COLO668 (cell line): ENCODE measurements around the gene RTP5.
"Not testable (repeated sequence)": the region's sequence is repeated elsewhere in the genome, so short reads cannot be mapped to it uniquely, and the experiment has no call there.

Experiments used
- DNase-seq: peaks from one replicate; lab custom pipeline; 2025; ENCODE audit not compliant: unreplicated experiment; lab: John Stamatoyannopoulos, UW

RTP5 gene

DNA sequence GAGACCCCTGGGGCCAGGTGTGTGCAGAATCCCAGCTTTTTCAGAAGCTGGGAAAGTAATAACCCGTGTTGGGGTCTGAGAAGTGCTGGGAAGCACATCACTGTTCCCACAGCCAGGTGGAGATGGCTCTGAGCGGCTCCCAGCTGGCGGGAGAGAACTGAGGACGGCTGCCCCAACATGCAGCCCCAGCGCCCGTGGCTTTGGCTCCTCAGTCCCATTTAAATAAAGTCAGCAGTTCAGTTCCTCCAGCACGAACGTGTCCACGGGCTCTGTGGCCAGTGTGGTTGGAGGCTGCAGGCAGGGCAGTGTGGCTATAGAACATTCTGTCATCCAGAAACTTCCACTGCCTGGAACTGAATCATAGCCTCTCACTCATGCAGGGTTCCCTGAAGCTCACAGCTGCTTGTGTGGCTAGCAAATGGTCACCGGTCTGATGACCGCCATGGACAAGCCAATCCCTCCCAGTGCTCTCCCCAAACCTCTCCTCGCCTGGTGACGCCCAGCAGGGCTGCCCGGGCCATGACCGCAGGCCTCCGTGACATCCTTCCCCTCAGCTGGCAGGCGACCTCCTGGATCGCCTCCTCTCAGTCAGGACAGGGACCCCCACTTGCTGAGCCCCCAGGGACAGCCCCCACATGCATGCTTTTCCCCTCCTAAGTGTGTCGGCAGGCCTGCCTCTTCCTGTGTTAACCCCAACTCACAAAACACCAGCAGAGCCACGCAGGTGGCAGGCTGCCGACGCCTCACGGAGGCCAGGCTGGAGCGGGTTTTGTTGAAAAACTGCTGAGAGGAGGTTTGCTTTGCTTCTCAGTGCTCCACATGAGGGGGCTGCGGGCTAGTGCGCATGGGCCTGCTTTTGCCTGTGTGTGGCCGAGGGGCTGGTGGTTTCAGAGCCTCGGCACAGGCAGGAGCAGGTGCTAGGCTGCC is 1.3 kb downstream of the RTP5 start:
- DNase-seq = no peak

DNA sequence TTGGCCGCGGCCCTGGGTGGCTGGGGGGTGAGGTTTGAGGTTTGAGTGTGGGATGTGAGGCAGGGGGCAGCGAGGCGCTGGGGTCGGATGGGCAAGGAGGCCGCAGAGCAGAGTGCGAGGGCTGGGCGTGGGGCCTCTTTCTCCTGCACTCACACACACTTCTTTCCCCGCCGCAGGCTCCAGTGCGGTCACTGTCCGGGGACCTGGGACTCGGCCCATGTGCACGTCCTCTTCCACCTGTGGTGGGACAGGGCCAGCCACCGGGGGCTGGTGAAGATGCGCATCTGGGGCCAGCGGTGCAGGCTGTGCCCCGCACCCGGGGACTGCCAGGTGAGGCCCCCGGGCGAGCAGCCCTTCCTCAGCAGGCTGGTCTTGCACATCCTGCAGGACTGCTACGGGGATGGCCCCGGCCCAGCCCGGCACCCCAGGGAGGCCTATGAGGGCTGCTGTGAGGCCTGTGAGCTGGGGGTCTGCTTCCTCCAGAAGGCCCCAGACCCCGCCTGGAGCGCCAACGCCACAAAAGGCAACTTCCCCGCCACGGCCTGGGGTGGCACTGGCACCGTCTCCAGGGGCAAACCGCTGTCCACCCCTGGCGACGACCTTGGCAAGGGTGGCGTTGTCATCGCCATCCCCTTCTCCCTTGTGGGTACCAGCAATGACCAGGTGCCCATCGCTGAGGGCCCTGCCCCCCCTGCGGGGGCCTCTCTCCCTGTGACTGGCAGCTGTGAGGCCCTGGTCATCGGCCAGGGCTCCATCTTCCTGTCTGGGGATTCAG is 2.2 kb downstream of the RTP5 start:
- no peak for DNase-seq

DNA sequence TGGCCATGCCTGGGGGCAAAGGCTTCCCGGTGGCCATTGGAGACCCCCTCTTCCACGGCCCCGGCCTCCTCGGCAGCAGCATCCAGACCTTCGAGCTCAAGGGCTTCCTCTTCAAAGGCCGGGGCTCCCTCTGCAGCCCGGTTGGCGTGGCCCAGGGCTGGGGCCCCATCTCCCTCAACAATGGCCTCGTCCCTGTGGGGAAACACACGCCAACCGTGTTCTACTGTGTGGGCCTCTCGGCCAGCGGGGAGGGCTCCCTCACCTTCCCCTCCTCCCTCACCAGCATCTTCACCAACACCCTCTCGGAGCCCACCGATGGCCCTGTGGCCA is 2.7 kb downstream of the RTP5 start:
- no peak for DNase-seq

DNA sequence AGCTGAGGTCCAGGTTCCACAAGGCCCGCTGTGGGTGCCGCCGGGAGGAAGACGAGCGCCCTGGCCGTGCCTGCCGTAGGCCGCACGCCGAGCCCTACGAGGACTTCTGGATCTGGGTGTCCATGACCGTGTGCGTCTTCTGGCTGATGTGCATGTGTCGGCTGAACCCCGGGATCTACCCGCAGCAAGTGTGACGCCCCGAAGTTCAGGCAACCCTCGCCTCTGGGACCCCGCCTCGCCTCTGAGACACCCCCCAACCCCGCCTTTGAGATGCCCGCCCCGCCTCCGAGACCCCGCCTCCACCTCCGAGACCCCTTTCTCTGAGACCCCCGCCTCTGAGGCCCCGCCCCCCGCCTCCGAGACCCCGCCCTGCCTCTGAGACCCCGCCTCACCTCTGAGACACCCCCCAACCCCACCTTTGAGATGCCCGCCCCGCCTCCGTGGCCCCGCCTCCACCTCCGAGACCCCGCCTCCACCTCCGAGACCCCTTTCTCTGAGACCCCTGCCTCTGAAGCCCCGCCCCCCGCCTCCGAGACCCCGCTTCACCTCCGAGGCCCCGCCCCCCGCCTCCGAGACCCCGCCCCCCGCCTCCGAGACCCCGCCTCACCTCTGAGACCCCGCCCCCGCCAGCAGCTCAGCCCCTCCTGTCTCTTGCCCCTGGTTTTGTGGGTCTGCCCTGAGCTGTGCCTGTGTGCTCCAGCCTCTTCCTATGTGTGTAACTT is 3.7 kb downstream of the RTP5 start:
- no peak for DNase-seq

DNA sequence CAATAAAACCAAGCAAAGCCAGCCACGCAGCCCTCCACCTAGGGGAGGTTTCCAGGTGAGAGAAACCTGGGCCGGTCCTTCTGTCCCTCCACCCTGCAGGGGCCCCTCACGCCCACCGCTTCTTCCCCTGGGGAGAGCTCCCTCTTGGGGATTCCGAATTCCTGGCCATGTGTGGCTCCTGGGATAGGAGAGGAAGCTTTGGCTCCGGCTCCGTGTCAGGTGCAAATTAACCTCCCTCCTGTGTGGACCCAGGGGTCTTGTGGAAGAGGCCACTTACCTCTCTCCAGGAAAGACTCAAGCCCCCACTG is 4.2 kb downstream of the RTP5 start:
- DNase-seq = no peak

DNA sequence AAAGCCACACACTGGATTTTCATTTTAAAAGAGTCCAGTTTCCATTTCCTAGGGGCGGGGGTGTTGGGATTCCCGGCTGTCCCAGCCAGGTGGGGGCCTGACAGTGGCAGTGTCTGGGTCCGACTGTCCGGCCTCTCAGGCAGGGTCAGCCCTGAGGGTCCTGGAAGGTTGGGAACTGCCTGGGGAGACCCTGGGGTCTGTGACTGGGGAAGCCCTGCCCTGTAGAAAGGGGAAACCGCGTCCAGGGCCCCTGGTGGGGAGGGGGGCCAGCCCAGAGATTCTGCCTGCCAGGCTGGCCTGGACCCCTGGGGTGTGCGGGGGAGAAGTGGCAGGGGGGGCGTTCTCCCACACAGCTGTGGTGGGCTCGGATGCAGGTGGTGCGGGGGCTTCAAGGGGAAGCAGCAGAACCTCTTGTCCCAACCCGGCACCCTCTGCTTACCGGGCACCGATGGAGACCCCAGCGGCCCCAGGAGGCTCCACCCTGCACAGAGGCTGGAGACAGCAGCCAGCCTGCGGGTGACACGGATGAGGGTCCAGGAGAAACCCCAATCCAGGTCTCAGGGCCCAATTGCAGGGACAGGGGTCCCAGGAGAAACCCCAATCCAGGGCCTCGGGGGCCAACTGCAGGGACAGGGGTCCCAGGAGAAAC is 4.9 kb downstream of the RTP5 start:
- DNase-seq = no peak

DNA sequence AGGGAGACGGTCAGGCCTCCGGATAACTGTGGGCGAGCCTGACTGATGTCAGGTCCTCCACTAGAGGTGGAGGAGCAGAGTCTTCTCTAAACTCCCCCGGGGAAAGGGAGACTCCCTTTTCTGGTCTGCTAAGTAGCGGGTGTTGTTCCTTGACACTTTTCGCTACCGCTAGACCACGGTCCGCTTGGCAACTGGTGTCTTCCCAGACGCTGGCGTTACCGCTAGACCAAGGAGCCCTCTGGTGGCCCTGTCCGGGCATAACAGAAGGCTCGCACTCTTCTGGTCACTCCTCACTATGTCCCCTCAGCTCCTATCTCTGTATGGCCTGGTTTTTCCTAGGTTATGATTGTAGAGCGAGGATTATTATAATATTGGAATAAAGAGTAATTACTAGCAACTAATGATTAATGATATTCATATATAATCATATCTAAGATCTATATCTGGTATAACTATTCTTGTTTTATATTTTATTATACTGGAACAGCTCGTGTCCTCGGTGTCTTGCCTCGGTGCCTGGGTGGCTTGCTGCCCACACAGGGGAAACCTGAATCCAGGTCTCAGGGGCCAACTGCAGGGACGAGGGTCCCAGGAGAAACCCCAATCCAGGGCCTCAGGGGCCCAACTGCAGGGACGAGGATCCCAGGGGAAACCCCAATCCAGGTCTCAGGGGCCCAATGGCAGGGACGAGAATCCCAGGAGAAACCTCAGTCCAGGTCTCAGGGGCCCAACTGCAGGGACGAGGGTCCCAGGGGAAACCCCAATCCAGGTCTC is 6.4 kb downstream of the RTP5 start:
- DNase-seq = not testable (repeated sequence)

DNA sequence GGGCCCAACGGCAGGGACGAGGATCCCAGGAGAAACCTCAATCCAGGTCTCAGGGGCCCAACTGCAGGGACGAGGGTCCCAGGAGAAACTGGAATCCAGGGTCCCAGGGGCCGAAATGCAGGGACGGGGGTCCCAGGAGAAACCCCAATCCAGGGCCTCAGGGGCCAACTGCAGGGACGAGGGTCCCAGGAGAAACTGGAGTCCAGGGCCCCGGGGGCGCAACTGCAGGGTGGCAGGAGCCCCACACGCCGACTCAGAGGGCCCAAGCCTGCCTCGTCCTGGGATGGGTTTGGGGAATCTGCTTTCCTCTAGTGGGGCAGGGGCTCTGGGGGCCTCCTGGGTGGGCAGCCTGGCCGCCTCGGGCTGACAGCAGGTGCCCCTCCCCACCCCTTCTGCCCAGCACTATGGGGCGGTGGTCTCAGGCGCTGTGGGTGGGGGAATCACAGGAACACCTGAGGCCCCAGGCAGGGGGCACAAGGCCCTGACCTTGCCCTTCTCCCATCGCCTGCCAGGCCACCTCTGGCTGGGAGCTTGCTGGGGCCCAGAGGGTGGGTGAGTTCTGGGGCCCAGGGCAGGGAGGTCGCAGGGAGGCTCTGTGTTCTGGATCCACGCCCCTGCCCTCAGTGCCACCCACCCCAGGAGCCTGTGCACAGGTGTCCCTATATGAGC is 7.1 kb downstream of the RTP5 start:
- DNase-seq = no peak

DNA sequence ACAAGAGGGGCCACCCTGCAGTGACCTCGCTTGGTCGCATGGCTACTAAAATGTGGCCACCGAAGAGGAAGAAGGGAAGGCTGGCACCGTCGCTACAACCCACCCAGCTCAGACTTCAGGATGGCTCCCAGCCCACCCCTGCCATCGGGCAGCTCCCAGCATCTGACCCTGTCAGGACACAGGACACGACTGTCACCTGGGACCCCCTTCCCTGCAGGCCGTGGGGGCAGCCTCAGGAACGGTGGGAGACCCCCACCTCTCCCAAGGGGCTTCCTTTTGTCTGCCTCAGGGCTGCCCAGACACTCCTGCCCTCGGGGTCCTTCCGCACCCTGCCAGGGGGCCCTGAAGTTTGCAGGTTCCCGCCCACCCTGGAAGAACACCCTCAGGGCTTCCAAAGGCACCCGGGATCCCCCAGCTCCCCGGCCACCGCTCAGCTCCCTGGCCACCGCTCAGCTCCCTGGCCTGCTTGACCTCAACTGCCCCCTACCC is 7.7 kb downstream of the RTP5 start:
- DNase-seq = no peak

DNA sequence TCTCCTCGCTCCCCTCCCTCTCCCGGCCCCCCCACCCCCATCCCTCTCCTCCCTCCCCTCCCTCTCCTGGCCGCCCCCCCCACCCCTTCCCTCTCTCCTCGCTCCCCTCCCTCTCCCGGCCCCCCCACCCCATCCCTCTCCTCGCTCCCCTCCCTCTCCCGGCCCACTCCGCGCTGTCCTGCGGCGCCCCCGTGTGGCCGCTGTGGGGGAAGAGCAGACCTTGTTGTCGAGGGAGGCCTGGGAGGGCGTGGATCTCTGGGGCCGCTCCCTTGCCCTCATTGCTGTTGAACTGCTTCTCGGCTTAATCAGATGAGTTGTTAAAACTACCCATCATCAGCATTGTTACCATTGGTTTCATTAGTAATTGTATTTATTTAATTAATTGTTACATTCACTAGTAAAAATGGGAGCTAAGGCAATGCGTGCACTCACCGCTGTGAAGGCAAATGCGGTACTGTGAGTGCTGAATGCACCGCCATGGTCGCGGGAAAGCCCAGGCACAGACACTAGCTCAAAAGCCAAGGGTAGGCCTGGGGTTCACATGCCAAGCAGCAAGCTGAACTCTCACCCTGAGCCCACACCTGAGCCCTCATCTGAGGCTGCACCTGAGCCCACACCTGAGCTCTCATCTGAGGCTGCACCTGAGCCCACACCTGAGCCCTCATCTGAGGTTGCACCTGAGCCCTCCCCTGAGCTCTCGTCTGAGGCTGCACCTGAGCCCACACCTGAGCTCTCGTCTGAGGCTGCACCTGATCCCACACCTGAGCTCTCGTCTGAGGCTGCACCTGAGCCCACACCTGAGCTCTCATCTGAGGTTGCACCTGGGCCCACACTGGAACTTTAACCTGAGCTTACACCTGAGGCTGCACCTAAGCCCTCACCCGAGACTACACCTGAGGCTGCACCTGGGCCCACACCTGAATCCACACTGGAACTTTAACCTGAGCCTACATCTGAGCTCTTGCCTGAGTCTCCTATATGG is 8.8 kb downstream of the RTP5 start:
- peak; percentile 72 for DNase-seq

DNA sequence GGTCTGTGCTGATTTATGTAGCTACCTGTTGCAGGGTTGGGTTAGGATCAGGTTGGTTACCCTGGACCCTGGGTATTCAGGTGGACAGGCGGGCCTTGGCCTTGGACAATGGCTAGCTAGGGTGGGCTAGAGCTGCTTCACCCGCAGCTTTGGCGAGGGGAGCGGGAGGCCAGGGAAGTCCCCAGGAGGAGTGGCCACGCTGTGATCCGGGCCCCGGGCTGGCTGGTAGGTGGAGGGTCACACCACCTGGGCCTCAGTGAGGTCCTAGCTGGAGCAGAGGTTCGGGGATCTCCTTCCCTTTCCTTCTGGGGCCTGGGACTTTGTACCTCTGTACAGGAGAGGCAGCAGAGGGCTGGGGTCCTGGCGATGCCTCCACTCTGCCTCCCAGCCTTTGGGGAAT is 9.8 kb downstream of the RTP5 start:
- DNase-seq = no peak

DNA sequence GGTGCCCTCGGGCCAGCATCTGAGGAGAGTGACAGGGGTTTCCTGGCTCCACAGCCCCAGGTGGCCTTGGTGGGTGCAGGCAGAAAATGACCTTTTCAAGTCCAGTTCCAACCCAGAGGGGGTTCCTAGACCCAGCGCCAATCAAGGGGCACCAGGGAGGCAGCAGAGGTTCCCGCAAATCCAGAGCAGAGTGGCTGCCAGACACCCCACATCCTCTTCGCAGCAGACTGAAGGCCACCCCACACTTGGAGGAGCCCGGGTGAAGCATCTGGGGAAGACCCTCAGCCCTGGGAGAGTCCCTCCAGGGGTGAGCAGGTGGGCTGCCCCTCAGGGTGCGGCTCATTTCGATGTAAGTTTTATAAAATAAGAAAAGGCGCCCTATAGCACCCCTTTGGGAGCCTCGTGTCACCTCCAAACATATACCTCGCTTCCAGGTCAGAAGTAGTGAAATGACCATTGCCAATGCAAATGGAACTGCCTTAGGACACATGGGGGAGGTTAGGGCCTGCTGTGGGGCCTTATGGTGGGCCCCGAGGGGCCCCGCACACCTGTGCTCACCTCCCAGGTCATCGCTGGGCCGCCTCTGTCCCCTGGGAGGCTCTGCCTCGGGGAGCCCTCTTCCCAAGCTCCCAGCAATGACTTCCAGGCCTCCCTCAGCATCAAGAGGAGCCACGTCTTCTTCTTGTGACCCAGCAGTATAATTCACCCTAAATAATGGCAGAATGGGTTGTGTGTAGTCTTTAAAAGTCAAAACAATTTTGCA is 11.0 kb downstream of the RTP5 start:
- no peak for DNase-seq

DNA sequence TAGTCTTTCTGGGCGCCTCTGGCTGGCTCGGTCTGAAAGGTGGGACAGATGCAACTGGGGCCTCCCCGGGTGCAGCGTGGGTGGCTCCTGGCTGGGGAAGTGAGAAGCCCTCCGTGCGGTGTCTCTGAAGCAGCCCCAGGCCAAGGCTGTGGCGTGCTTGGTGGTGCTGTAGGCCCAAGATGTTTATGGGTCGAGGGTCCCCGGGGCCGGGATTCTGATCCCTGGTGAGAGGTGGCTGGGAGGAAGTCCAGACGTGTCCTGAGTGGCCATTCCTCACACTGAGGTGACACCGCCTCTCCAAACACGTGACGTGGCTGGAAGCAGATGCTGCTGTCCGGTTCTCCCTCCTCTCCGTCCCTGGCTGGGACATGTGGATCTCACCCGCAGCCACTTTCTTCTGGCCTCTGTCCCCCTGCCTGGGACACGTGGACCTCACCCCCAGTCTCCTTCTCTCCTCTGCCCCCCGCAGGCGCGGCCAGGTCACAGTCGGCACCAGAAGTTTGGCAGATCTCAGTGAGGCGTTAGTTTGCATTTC is 12.6 kb downstream of the RTP5 start:
- DNase-seq = peak; percentile 60

DNA sequence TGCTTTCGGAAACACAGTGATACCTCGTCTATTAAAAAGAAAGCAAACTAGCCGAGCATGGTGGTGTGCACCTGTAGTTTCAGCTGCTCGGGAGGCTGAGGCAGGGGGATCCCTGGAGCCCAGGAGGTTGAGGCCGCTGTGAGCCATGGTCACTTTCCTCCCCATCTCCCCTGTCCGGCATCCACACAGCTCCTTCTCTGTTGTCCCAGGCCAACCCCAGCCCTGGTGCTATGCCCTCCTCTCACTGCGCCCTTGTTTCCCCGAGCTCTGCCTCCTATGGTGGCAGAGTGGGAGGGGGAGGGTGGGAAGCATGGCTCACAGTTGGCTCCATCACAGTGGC is 15.4 kb downstream of the RTP5 start:
- DNase-seq = no peak

DNA sequence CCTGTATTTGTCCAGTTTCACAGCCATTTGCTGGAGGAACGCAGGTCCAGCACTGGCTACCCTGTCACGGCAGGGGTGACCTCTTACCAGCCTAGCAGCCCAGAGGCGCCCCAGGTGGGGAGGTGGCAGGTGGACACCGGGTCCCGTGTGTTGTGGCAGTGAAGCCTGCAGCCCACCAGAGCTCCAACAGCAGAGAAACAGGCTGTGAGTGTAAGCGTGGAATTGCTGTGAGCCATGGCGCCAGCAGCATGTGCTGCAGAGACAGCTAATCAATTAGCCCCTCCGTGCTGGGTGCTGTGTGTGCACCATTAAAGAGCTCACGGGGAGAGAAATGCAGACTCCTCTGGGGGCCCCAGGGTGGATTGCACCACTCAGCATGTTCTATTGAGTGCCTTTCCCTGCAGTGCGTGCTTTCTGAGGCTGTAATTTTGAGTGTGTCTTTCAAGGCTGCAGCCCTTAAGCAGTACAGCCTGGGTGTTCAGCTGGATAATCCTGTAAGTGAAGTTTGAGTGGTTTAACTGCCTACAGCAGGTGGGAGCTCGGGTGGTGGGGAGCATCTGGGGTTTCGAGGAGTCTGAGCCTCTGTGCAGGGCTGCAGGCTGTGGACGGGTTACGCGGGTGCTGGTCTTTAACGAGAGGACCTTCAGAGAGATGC is 15.9 kb downstream of the RTP5 start:
- DNase-seq = no peak

DNA sequence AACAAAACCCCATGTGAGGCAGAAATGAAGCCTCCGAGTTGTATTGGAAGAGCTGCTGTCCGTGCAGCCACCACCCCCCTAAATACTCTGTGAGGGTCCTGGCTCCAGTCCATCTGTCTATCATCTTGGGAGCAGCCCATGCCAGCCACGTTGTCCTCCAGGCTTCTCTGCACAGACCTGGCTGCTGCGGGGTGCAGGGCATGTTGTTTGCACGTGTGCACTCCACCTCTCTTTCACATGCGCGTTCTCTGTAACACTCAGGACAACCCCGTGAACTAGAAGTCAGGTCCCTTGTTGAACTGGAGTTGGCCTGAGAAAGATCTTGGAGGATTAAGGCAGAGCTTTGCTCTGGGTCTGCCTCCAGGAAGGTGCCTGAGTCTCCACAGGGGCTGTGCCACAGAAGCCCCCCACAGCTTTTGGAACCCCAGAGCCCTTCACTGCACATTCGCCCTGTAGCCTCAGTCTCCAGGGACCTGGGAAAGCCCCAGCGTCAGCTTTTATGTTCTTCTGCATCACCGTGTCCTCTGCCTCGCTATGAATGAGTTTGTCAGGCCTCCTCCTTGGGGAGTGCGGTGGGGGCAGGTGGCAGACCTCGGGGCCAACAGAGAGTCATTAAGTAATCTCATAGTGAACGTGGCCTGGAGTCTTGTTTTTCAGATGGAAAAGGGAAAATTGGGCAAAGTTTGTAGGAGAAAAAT is 16.6 kb downstream of the RTP5 start:
- DNase-seq = no peak
